Muscle layer of duodenum (tissue), 2 donors: ENCODE measurements around the gene IQCB1.

Experiments used
- H3K27ac ChIP-seq: one replicate; pipeline ENCODE4 v1.7.0; 2013; ENCODE audit warnings: mild to moderate bottlenecking, low read length
- H3K27me3 ChIP-seq: one replicate; pipeline ENCODE4 v1.7.0; 2013; ENCODE audit warnings: low read depth, mild to moderate bottlenecking, control low read depth, low read length
- H3K36me3 ChIP-seq, 2 donors: one replicate each; pipeline ENCODE4 v1.7.0; 2013; ENCODE audit warnings: low read length in 2 of 2, control low read depth in 1 of 2, mild to moderate bottlenecking in 1 of 2; ENCODE audit not compliant: insufficient read depth in 2 of 2, control insufficient read depth in 1 of 2
- H3K4me1 ChIP-seq, 2 donors: one replicate each; pipeline ENCODE4 v1.7.0; 2013; ENCODE audit warnings: low read length in 2 of 2, mild to moderate bottlenecking in 2 of 2, control low read depth in 1 of 2, moderate library complexity in 1 of 2; ENCODE audit not compliant: insufficient read depth in 2 of 2, control insufficient read depth in 1 of 2
- H3K4me3 ChIP-seq, 2 donors: one replicate each; pipeline ENCODE4 v1.7.0; 2013; ENCODE audit warnings: low read length in 2 of 2, low read depth in 1 of 2, mild to moderate bottlenecking in 1 of 2
- H3K9me3 ChIP-seq, 2 donors: one replicate each; pipeline ENCODE4 v1.7.0; 2013; ENCODE audit warnings: low read length in 2 of 2, control low read depth in 1 of 2, mild to moderate bottlenecking in 1 of 2; ENCODE audit not compliant: control insufficient read depth in 1 of 2
- donor health status: healthy.

IQCB1 gene

GRCh38 chr3:121759541-121760202 lies 75.2 kb downstream of the IQCB1 start:
- no peak overlapping the region for H3K4me3 ChIP-seq
- H3K27me3 ChIP-seq = no peaks in the 10 kb centered on the region
- H3K9me3 ChIP-seq = no peaks in the 10 kb centered on the region
- H3K4me1 ChIP-seq = no peaks in the 10 kb centered on the region
- no peaks in the 10 kb centered on the region for H3K36me3 ChIP-seq
- no peak overlapping the region for H3K27ac ChIP-seq

GRCh38 chr3:121758727-121759450 lies 76.0 kb downstream of the IQCB1 start:
- Histone ChIP-seq H3K9me3 (no peaks in the 10 kb centered on the region), H3K27me3 (no peaks in the 10 kb centered on the region), H3K36me3 (no peaks in the 10 kb centered on the region), H3K27ac (no peak overlapping the region), H3K4me3 (no peak overlapping the region), H3K4me1 (no peaks in the 10 kb centered on the region)

GRCh38 chr3:121757812-121758545 lies 76.9 kb downstream of the IQCB1 start:
- Histone ChIP-seq H3K4me3 (no peak overlapping the region), H3K9me3 (no peaks in the 10 kb centered on the region), H3K4me1 (no peaks in the 10 kb centered on the region), H3K36me3 (no peaks in the 10 kb centered on the region), H3K27ac (no peak overlapping the region), H3K27me3 (no peaks in the 10 kb centered on the region)

- Histone ChIP-seq H3K27me3 (no peaks in the 10 kb centered on the region), H3K27ac (no peak overlapping the region), H3K9me3 (no peaks in the 10 kb centered on the region), H3K4me3 (no peak overlapping the region), H3K36me3 (no peaks in the 10 kb centered on the region), H3K4me1 (no peaks in the 10 kb centered on the region)
Measured at GRCh38 chr3:121757087-121757811, 77.6 kb downstream of the IQCB1 start.

- Histone ChIP-seq H3K27me3 (no peaks in the 10 kb centered on the region), H3K4me1 (peaks cover 12 to 16% of the 10 kb centered on the region in 2 donors), H3K27ac (no peak overlapping the region), H3K9me3 (no peaks in the 10 kb centered on the region), H3K4me3 (no peak overlapping the region), H3K36me3 (peaks cover 0 to 8% of the 10 kb centered on the region in 2 donors)
Measured at GRCh38 chr3:121752772-121753171, 82.1 kb downstream of the IQCB1 start.

- no peak overlapping the region for H3K27ac ChIP-seq
- H3K27me3 ChIP-seq = no peaks in the 10 kb centered on the region
- no peak overlapping the region for H3K4me3 ChIP-seq
- H3K4me1 ChIP-seq = peaks cover 16 to 21% of the 10 kb centered on the region in 2 donors
- H3K36me3 ChIP-seq = peaks cover 0 to 8% of the 10 kb centered on the region in 2 donors
- no peaks in the 10 kb centered on the region for H3K9me3 ChIP-seq
Measured at GRCh38 chr3:121752261-121752660, 82.6 kb downstream of the IQCB1 start.

- no peaks in the 10 kb centered on the region for H3K27me3 ChIP-seq
- H3K9me3 ChIP-seq = no peaks in the 10 kb centered on the region
- H3K4me3 ChIP-seq = peak overlapping the region; percentile 82 to 86
- H3K27ac ChIP-seq = peak overlapping the region; percentile 94
- H3K36me3 ChIP-seq = peaks cover 0 to 8% of the 10 kb centered on the region in 2 donors
- H3K4me1 ChIP-seq = peaks cover 16 to 28% of the 10 kb centered on the region in 2 donors
Measured at GRCh38 chr3:121750087-121750415, 84.8 kb downstream of the IQCB1 start.

- peaks cover 16 to 28% of the 10 kb centered on the region in 2 donors for H3K4me1 ChIP-seq
- H3K4me3 ChIP-seq = peak within 1 kb of the TSS; percentile 82 to 86
- no peaks in the 10 kb centered on the region for H3K9me3 ChIP-seq
- peak within 1 kb of the TSS; percentile 94 for H3K27ac ChIP-seq
- H3K27me3 ChIP-seq = no peaks in the 10 kb centered on the region
- H3K36me3 ChIP-seq = peaks cover 0 to 8% of the 10 kb centered on the region in 2 donors
Measured at GRCh38 chr3:121749276-121750086, 85.4 kb downstream of the IQCB1 start, which contains the start of gene GOLGB1. Gene GOLGB1 (minus strand): TSS chr3:121749741. CDS start chr3:121730971, 18,770 bp downstream.

- no peaks in the 10 kb centered on the region for H3K9me3 ChIP-seq
- peaks cover 0 to 8% of the 10 kb centered on the region in 2 donors for H3K36me3 ChIP-seq
- H3K27ac ChIP-seq = peak overlapping the region; percentile 94
- H3K4me3 ChIP-seq = peak overlapping the region; percentile 82 to 86
- no peaks in the 10 kb centered on the region for H3K27me3 ChIP-seq
- peaks cover 16 to 28% of the 10 kb centered on the region in 2 donors for H3K4me1 ChIP-seq
Measured at GRCh38 chr3:121748680-121749275, 86.1 kb downstream of the IQCB1 start.

- no peaks in the 10 kb centered on the region for H3K27me3 ChIP-seq
- peak overlapping the region; percentile 94 for H3K27ac ChIP-seq
- H3K9me3 ChIP-seq = no peaks in the 10 kb centered on the region
- peaks cover 16 to 28% of the 10 kb centered on the region in 2 donors for H3K4me1 ChIP-seq
- peaks cover 0 to 8% of the 10 kb centered on the region in 2 donors for H3K36me3 ChIP-seq
- peak overlapping the region; percentile 82 to 86 for H3K4me3 ChIP-seq
Measured at GRCh38 chr3:121747976-121748375, 86.9 kb downstream of the IQCB1 start.
